ENCODE results near the gene HOOK2.
"Not testable (repeated sequence)": the region's sequence is repeated elsewhere in the genome, so short reads cannot be mapped to it uniquely, and the experiment has no call there.

Gene HOOK2

GRCh38 chr19:12774588-12775555 is at the start of gene HOOK2:
Gene HOOK2, minus strand, starts transcription at chr19:12775552. Its CDS starts 103 bp downstream, at chr19:12775449.
- H3K4me3 ChIP-seq (ENCODE audit: low read depth, low read length), result peak within 1 kb of the TSS; percentile 77
- DNase-seq (ENCODE audit: low read depth), result no peak

GRCh38 chr19:12821761-12822160 is 46.4 kb upstream of the HOOK2 start:
- no peak overlapping the region for H3K4me3 ChIP-seq (ENCODE audit: low read depth, low read length)
- DNase-seq (ENCODE audit: low read depth), result no peak

- not testable (repeated sequence) for DNase-seq (ENCODE audit: low read depth); H3K4me3 ChIP-seq (ENCODE audit: low read depth, low read length)
Observed at GRCh38 chr19:12817810-12818209, 42.5 kb upstream of the HOOK2 start.

- DNase-seq (ENCODE audit: low read depth); H3K4me3 ChIP-seq (ENCODE audit: low read depth, low read length): not testable (repeated sequence)
Observed at GRCh38 chr19:12817188-12817587, 41.8 kb upstream of the HOOK2 start.

- no peak overlapping the region for H3K4me3 ChIP-seq (ENCODE audit: low read depth, low read length)
- DNase-seq (ENCODE audit: low read depth), result no peak
Observed at GRCh38 chr19:12815088-12815487, 39.7 kb upstream of the HOOK2 start.

GRCh38 chr19:12806242-12807081 is 31.1 kb upstream of the HOOK2 start, which contains the start of gene RNASEH2A:
Gene RNASEH2A, plus strand, starts transcription at chr19:12806584. Its CDS starts 90 bp downstream, at chr19:12806674.
- DNase-seq (ENCODE audit: low read depth), result no peak
- H3K4me3 ChIP-seq (ENCODE audit: low read depth, low read length), result peak within 1 kb of the TSS; percentile 80

GRCh38 chr19:12804051-12804450 is 28.7 kb upstream of the HOOK2 start:
- DNase-seq (ENCODE audit: low read depth), result no peak

GRCh38 chr19:12802267-12803106 is 27.1 kb upstream of the HOOK2 start:
- H3K4me3 ChIP-seq (ENCODE audit: low read depth, low read length), result peak overlapping the region; percentile 92
- no peak for DNase-seq (ENCODE audit: low read depth)

More at GRCh38 chr19:12804051-12804450, 28.7 kb upstream of the HOOK2 start:
- no peak overlapping the region for H3K4me3 ChIP-seq (ENCODE audit: low read depth, low read length)

- no peak for DNase-seq (ENCODE audit: low read depth)
- H3K4me3 ChIP-seq (ENCODE audit: low read depth, low read length), result peak within 1 kb of the TSS; percentile 92
Observed at GRCh38 chr19:12801466-12802266, 26.3 kb upstream of the HOOK2 start, which contains the start of the genes PRDX2 and THSD8. Gene PRDX2, minus strand, starts transcription at chr19:12801800. Its CDS starts 539 bp downstream, at chr19:12801261. Gene THSD8, plus strand, starts transcription at chr19:12802069. Its CDS starts 3 bp downstream, at chr19:12802072.

- no peak for DNase-seq (ENCODE audit: low read depth)
- H3K4me3 ChIP-seq (ENCODE audit: low read depth, low read length), result peak overlapping the region; percentile 92
Observed at GRCh38 chr19:12800923-12801465, 25.6 kb upstream of the HOOK2 start.

GRCh38 chr19:12800466-12800770 is 25.1 kb upstream of the HOOK2 start:
- H3K4me3 ChIP-seq (ENCODE audit: low read depth, low read length), result peak overlapping the region; percentile 92
- DNase-seq (ENCODE audit: low read depth), result no peak

GRCh38 chr19:12799742-12800465 is 24.6 kb upstream of the HOOK2 start:
- no peak overlapping the region for H3K4me3 ChIP-seq (ENCODE audit: low read depth, low read length)
- no peak for DNase-seq (ENCODE audit: low read depth)

- DNase-seq (ENCODE audit: low read depth); H3K4me3 ChIP-seq (ENCODE audit: low read depth, low read length): not testable (repeated sequence)
Observed at GRCh38 chr19:12797607-12798006, 22.3 kb upstream of the HOOK2 start.

GRCh38 chr19:12797141-12797587 is 21.8 kb upstream of the HOOK2 start:
- no peak for DNase-seq (ENCODE audit: low read depth)
- H3K4me3 ChIP-seq (ENCODE audit: low read depth, low read length), result no peak overlapping the region

GRCh38 chr19:12796146-12797071 is 21.1 kb upstream of the HOOK2 start:
- no peak overlapping the region for H3K4me3 ChIP-seq (ENCODE audit: low read depth, low read length)
- DNase-seq (ENCODE audit: low read depth), result no peak

GRCh38 chr19:12794971-12795381 is 19.6 kb upstream of the HOOK2 start:
- H3K4me3 ChIP-seq (ENCODE audit: low read depth, low read length), result no peak overlapping the region
- no peak for DNase-seq (ENCODE audit: low read depth)

Data from skeletal muscle cell (primary cell).